ENCODE results near the gene CACNA1B.
A peak's percentile ranks its signal among the peaks of the same experiment; 100 is the strongest.
"Not testable (repeated sequence)": the region's sequence is repeated elsewhere in the genome, so short reads cannot be mapped to it uniquely, and the experiment has no call there.

The CACNA1B gene

DNA sequence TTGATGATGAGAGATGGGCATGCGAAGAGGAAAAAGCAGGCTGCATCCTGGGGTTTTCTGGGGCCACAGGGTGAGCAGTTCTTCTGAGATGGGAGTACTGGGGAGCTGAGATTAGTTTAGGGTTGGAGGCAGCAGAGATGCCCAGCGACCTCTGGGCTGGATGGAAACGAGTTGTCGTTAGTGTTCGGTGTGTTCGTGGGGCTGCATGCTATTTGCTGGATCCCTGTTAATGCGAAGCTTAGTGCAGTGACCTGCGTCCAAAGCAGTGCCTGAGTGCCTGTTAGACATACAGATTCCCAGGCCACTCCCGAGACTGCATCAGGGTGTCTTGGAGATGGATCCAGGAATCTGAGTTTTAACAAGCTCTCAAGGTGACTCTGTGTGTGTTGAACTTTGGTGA is 201.3 kb downstream of the CACNA1B start:
- no peak for DNase-seq

DNA sequence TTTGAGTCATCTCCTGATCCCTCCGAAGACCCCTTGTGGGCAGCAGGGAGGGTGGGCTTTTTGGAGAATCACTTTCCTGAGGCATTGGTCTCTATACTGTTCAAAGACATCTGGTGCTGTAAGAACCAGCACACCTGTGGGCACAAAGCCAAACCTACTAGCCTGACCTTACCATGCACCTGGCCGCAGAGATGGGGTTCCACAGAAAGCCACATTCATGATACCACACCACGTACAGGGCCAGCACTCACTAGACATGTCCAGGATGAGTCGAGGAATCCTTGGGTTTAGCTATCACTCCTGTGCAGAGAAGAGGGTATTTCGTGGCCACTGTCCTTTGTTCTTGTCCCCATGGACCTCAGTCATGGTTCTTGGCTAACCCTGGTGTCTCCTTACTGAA is 203.4 kb downstream of the CACNA1B start:
- no peak for DNase-seq

DNA sequence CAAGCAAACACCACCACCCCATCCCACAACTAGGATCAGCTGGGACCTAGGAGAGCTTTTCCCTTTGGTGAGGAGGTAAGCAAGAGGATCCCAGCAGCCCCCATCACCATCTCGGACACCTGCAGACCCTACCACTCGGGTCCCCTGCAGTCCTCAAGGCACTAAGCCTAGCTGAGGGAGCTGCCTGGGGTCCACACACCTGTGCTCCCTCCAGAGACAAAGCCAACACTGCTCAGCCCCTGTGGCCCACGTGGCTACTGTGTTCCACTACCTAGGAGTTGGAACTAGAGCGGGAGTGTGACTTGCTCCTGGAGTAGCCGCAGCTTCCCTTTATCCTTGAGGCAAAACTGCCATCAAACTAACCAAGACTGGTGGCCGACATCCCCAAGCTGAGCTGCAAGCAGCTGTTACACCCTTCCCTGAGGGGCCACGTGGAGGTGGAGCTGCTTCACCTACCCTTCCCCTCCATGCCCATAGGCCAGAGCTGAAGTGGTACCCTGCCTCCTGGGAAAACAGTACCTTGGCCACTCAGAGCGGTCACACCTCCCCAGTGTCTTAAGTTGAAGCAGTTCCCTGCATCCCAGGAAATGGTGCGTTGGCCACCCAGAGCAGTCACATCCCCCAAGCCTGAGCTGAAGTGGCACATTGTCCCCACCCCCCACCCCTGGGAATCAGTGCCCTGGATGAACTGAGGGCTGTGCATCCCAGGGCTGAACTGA is 205.5 kb downstream of the CACNA1B start:
- DNase-seq, result no peak

DNA sequence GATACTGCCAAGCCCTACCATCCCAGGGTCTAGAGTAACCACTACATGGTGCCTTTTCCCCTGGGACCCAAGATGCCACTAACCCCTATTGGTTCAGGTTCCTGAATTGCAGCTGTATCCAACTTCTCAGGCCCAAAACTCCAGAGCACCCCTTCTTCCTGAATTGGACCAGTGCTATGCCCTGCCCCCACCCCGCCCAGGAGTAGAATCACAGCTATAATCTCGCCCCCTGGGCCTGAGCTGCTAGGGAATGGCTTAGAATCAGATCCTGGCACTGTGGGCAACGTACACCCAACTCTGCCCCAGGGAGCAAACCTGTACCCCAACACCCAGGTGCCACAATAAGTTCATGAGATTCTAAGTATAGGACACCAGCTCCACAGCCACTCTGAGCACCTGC is 206.3 kb downstream of the CACNA1B start:
- no peak for DNase-seq

DNA sequence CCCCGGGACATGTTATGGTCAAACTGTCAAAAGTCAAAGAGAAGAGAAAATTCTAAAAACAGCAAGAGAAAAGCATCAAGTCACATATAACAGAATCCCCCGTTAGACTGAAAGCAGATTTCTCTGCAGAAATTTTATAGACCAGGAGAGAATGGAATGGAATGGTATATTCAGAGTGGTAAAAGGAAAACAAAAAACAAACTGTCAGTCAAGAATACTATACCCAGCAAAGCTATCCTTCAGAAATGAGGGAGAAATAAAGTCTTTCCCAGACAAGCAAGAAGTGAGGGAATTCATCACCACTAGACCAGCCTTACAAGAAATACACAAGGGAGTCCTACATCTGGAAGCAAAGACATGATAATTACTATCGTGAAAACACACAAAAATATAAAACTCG is 208.0 kb downstream of the CACNA1B start:
- no peak for DNase-seq

DNA sequence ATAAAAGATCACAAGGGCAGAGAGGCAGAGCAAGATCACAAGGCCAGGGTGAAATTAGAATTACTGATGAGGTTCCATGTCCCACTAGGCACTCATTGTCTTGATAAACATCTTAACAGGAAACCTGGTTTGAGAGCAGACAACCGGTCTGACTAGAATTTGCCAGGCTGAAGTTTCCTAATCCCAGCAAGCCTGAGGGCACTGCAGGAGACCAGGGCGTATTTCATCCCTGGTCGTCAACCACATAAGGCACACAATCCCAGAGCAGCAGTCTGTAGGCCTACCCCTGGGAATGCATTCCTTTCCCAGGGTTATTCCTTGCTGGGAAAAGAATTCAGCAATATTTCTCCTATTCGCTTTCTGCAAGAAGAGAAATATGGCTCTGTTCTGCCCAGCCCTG is 214.5 kb downstream of the CACNA1B start:
- not testable (repeated sequence) for DNase-seq

DNA sequence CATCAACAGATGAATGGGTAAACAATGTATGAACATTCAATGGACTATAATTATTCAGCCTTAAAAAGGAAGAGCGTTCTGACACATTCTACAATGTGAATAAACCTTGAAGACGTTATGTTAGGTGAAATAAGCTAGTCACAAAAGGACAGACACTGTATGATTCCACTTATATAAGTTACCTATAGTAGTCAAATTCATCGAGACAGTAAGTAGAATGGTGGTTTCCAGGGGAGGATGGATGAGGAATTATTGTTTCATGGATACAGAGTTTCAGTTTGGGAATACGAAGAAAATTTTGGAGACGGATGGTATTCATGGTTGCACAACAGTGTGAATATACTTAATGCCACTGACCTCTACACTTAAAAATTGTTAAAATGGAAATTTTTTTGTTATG is 216.4 kb downstream of the CACNA1B start:
- no peak for DNase-seq

DNA sequence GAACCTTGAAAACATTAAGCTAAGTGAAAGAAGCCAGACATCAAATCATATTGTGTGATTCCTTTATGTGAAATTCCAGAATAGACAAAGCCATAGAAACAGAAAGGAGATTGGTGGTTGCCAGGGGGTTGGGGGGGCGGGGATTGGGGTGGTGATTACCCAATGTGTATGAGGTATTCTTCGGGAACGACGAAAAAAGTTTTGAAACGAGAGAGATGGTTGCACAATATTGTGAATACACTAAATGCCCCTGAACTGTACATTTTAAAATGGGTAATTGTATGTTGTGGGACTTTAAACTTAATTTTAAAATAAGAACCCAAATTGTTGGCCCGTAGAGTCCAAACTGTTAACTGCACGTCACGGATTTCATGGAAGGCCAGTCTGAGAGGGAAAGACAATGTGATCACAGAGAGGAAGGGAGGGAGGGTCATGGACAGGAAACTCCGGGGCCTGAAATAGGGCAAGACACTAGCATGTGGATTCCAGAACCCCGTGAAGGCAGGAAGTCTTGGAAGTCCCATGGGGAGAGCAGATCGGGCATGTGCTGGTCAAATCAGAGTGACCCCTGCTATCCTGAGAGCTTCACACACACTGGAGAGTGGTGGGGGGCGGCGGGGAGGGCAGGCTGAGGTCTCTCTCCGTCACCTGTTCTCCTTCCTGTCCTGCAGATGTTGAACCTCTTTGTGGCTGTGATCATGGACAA is 218.4 kb downstream of the CACNA1B start:
- DNase-seq, result no peak

DNA sequence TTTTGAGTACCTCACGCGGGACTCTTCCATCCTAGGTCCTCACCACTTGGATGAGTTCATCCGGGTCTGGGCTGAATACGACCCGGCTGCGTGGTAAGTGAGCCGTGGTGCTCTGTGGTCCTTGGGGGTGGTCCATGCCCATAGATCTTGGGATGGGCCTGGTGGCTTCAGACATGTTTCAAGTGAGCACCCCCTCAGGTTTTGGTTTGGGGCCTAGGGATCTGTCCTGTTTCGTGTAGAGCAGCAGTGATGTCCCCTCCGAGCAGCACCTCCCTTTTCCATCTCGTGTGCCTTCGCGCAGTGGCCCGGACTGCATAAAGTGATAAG is 218.9 kb downstream of the CACNA1B start:
- no peak for DNase-seq

DNA sequence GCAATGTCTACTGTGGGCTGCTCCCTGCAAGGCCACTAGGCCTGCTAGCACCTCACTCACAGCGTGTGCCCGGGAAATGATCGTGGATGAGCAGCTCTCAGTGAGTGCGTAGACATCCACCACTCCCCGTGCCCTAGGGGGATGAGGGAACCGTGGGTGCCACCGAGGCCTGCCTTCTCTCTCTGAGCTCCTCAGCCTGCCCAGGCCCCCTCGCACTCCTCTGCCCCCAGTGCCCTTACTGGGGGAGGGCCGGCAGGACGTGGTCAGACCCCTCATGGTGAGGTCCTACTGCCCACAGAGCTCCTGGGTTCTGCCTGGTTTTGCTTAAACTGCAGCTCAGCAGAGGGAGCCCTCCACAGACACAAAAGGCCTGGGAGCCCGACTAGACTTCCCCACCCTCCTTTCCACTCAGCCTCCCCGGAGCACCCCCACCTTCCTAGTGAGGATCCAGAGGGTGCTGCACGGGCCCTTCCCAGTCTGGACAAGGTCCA is 220.0 kb downstream of the CACNA1B start:
- no peak for DNase-seq

DNA sequence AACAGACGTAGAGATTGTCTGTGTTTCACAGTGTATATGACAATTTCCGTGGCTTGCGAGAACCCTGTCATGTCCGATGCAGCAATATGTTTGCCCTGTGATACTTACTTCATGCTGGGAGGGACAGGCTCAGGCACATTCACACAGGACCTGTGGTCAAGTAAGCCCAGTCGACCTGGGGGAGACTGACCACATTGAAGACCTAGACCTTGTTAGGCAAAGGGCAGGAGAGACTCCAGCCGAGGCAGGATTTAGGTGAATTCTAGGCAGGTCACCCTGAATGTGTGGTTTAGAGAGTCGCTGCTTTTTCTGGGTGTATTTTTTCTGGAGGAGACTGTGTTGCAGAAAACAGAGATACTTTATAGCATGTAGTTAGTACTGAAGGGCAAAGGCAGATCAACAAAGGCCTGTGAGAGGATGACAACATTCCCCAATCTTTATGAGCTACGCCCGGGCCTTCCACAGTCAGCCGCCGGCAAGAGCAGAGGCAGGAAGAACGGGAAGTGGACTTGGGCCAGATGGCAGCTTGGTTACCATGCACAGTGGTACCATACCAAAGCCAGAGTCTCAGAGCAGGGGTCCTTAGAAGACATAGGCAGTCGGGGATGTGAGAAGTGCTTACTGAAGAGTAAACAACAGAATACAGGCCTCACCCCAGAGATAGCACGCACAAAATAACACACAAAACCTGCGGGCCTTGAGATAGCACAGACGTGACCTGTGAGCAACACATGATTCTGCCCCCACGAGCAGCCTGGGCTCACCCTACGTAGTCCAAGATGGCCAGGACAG is 220.7 kb downstream of the CACNA1B start:
- DNase-seq, result no peak

DNA sequence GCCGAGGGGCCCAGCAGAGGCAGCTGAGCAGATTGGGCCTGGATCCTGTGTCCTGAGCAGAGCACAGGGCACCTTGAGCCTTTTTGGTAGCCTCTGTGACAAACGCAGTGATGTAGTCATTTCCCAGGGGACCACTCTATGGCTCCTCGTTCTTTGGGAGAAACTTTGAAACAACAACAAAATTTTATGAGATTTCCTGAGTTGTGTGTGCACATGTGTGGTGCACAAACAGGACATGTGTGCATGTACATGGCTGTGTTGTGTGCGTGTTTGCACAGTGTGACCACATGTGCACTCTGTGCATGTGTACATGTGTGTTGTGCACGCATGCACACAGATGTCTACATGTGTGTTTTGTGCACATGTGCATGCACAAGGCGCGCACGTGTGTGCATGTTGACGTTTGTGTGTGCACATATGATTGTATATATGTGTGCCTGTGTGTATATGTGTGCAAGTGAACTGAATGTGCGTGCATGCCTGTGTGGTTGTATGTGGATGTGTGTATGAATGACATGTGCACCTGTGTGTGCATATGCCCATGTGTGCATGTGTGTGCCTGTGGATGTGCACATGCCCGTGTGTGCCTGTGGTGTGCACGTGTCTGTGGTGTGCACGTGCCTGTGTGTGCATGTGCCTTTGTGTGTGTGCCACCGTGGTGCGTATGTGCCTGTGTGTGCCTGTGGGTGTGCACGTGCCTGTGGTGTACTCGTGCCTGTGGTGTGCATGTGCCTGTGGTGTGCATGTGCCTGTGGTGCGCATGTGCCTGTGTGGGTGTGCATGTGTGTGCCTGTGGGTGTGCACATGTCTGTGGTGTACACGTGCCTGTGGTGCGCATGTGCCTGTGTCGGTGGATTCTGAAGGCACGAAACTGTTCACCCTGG is 221.6 kb downstream of the CACNA1B start:
- DNase-seq, result no peak

DNA sequence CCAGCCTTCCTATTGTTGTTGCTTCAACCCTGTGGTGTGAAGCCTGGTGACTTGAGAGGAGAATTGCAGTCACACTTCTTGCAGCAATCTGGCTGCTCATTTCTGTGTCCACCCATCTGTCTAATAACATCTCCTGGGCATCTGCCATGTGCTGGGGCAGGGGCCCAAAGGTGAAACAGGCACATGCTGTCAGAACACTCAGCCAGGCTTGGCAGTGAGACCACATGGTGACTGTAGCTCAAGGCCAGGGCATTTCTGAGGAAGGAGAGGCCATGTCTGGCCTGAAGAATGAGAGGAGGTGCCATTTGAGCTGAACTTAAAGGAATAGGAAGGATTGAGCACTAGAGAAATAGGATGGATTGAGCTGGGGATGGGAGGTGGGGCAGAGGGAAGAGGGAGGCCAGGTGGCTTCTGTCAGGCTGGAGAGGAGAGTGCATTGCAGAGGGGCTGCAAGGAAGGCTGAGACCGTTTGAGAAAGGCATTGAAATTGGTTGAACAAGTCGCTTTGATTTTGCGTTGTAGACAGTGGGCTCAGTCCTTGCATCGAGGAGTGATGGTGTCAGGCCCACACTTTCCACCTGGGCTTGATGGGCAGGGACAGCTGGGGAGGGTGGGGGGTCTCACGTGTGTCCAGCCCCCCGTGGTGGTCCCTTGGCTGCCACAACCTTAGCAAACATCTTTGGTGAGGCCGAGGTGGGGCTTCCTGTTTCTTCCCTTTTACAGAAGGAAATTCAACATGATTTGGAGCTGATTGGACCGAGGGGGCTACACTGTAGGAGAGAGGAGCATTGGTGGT is 222.4 kb downstream of the CACNA1B start:
- peak; percentile 66 for DNase-seq

DNA sequence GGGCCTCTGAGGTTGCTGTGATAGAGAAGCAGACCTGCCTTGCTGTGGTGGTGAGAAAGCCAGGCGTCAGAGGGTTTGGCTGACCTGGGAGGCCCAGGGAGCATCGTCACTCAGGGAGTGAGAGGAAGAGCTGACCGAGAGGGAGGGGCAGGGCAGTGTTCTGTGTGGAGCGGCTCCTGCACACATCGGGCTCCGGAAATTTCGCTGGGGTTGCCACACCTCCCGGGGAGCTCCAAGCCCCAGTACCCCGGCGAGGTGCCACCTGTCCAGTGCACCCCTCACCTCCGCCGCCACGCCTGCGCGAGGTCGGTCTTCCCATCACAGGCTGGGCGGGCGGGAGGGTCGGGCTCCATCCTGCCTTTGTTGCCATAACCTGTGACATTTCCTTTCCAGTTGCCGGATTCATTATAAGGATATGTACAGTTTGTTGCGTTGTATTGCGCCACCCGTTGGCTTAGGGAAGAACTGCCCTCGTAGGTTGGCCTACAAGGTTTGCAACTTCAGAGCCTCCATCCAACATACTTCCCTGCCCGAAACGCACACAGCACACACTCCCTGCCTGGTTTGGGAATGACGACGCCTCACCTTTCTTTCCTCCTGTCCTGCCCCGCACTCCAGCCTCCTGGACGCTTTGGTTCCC is 223.2 kb downstream of the CACNA1B start:
- no peak for DNase-seq

DNA sequence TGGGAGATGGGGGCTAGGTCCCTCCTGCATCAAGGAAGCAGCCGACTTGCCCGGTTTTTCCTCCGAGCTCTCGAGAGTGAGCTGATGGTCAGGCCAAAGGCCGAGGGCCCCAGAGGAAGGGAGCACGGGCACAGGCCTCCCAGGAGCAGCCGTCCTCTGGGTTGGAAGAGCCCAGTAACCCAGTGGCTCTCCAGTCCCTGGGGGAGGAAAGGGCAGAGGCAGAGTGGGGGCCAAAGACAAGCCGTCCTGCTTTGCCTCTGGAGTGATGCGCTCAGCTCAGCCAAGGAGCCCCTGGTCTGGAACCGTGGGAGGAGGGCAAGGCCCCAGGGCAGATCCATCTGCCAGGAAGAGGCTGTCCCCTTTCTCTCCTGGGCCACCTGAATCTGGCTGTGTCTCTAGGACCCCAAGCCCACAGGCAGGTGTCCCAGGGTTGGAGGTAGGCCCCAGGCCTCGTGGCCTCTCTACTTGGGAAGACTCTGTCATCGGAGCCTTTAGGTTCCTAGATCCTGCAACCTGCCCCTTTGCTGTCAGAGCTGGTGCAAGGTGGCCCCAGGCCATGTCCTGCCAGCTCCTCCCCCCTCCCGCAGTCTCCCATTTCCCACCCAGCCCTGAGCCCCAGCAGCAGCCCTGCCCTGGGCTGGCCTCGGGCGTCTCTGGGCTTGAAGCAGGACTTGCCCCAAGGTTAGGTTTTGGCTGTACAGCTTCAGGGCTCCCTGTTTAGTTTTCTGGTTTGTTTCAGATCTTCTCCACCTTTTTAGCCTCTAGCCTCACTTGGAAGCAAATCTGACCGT is 224.1 kb downstream of the CACNA1B start:
- no peak for DNase-seq

DNA sequence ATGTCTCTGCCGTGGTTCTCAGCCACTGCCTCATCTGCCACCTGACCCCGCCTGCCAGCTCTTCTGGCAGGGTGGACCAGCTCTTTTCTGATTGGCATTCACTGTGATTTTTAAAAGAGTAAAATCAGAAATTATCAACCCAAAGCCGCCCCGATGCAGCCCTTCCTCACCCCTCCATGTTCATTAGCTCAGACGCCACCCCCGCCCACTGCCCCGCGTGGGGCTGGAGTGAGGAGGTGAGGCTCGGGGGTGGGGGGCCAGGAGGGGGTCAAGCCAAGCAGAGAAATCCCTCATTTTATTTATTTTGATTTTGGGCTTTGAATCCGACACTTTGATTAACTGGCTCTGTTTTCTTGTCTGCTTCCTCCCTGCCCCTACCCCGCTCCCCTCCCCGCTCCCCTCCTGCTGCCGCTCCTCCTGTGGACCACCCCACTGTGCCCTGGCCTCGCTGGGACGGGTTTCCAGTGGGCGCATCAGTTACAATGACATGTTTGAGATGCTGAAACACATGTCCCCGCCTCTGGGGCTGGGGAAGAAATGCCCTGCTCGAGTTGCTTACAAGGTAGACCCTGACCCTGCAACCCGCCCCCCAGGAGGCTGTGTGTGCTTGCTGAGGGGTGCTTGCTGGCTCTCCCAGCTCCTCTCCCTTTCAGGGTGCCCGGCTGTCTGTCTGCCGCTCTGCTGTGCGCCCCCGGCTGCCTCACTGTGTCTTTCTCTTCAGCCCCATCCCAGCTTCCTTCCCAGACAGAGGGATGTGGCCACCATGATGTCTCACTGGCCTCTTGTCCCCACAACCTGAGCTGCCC is 224.9 kb downstream of the CACNA1B start:
- no peak for DNase-seq

DNA sequence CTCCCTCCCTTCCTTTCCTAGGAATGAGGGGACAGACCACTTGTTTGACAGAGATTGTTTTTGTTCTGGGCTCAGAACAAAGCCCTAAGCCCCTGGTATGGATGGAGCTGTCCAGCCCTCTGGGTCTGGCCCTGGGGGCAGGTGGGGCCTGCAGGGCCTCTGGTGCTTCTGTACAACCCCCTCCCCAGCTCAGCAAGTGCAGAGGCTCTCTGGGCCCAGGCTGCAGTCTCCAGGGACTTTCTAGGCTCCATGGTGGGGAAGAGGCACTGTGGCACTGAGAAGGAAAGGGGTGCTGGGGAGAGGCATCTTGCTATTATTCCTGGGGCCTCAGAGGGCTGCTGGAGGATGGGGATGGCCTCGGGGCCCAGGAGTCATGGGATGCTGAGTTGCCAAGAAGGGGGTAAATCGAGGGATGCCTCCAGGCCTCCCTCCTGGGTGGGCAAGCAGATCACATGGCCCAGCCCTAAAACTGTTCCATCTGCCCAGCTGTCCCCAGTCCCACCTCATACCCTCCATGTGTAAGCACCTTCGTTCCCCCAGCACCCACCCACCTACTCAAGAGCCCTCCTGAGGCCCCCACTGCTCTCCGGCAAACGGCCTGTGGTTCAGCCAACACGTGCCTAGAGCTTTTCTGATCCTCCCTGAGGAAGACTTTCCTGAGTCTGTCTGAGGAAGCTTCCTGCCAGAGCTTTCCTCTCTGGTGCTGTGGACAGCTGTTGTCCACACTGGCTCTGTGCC is 225.7 kb downstream of the CACNA1B start:
- DNase-seq, result no peak

DNA sequence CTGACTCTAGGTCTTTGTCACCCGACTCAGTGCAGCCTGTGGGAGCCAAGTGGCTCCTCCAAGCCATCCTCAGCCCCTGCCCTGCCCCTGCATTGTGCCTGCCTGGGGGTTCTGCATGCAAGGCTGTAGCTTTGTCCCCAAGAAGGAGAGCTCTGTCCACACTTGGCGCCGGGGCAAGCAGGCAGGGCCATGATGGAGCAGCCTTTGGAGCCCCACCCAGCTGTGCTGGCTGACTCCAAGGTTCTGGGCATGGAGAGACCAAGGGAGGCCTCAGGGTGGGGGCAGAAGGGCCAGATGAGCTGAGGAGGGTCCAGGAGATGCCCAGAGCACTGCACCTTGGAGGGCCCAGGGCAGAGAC is 226.2 kb downstream of the CACNA1B start:
- no peak for DNase-seq
